Measurements from ENCODE around the gene KCNJ11.

KCNJ11 gene

DNA sequence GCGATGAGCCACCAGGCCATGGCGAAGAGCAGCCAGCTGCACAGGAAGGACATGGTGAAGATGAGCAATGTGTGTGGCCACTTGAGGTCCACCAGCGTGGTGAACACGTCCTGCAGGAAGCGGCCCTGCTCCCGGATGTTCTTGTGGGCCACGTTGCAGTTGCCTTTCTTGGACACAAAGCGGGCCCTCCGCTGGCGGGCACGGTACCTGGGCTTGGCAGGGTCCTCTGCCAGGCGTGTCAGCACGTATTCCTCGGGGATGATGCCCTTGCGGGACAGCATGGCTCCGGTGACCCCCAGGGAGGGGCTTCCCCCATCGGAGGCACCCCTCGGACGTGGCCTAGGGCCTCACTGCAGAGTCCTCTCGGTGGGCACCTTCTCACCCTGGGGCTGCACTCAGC lies 648 bp downstream of the KCNJ11 start:
- Histone ChIP-seq H3K27ac (ENCODE audit: low read depth, low read length) (no peak overlapping the region), H3K4me1 (ENCODE audit: insufficient read depth, low read length) (no peaks in the 10 kb centered on the region), H3K9ac (ENCODE audit: low read length) (no peak overlapping the region), H3K4me3 (ENCODE audit: low read depth in 1 of 2, low read length in 2 of 2) (no peak overlapping the region), H3K9me3 (ENCODE audit: low read length) (no peaks in the 10 kb centered on the region), H3K27me3 (ENCODE audit: control insufficient read depth in 1 of 2, insufficient read depth in 2 of 2, low read length in 2 of 2) (no peaks in the 10 kb centered on the region), H3K36me3 (ENCODE audit: insufficient read depth, low read length) (no peaks in the 10 kb centered on the region)

DNA sequence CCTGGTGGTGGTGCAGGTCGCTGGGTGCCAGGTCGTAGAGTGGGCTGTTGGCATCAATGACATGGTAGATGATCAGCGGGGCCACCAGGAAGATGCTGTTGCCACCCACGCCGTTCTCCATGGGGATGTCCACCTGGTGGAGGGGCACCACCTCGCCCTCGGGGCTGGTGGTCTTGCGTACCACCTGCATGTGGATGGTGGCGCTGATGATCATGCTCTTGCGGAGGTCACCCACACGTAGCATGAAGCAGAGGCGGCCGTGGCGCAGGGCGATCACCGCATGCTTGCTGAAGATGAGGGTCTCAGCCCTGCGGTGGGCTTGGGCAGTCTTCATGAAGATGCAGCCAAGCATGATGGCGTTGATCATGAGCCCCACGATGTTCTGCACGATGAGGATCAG lies 1.2 kb downstream of the KCNJ11 start:
- H3K36me3 ChIP-seq (ENCODE audit: insufficient read depth, low read length), result no peaks in the 10 kb centered on the region
- H3K27ac ChIP-seq (ENCODE audit: low read depth, low read length), result no peak overlapping the region
- H3K9me3 ChIP-seq (ENCODE audit: low read length), result no peaks in the 10 kb centered on the region
- H3K9ac ChIP-seq (ENCODE audit: low read length), result no peak overlapping the region
- H3K4me1 ChIP-seq (ENCODE audit: insufficient read depth, low read length), result no peaks in the 10 kb centered on the region
- no peak overlapping the region for H3K4me3 ChIP-seq (ENCODE audit: low read depth in 1 of 2, low read length in 2 of 2)
- no peaks in the 10 kb centered on the region for H3K27me3 ChIP-seq (ENCODE audit: control insufficient read depth in 1 of 2, insufficient read depth in 2 of 2, low read length in 2 of 2)

DNA sequence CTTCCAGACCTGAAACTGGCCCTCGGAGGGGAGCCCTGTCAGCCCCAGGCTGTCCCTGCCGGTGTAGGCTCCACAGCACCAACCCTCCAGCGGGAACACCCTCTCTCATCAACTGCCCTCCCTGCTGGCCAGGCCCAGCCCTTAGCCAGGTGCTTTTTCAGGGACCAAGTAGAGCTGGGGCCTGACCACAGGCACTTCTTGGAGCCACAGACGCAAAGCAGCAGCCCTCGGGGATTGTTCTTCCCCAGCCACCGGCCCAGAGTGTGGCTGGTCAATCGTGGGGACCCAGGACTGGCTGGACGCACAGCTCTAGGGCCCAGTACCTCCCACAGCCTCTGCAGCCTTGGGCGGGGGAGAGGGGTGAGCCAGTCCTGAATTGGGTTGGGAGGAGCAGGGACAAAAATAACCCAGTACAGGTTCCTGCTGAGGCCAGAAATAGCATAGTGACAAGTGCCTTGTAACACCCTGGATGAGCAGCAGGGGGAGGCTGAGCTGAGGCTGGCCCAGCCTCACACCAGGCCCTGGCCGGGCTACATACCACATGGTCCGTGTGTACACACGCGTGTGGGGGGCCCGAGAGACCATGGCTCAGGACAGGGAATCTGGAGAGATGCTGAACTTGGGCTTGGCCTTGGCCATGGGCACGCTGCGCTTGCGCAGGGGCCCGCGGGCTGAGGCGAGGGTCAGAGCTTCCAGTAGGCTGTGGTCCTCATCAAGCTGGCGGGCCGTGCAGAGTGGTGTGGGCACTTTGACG lies 2.0 kb downstream of the KCNJ11 start:
- Histone ChIP-seq H3K27me3 (ENCODE audit: control insufficient read depth in 1 of 2, insufficient read depth in 2 of 2, low read length in 2 of 2) (no peaks in the 10 kb centered on the region), H3K36me3 (ENCODE audit: insufficient read depth, low read length) (no peaks in the 10 kb centered on the region), H3K27ac (ENCODE audit: low read depth, low read length) (no peak overlapping the region), H3K4me1 (ENCODE audit: insufficient read depth, low read length) (no peaks in the 10 kb centered on the region), H3K9ac (ENCODE audit: low read length) (no peak overlapping the region), H3K4me3 (ENCODE audit: low read depth in 1 of 2, low read length in 2 of 2) (no peak overlapping the region), H3K9me3 (ENCODE audit: low read length) (no peaks in the 10 kb centered on the region)

DNA sequence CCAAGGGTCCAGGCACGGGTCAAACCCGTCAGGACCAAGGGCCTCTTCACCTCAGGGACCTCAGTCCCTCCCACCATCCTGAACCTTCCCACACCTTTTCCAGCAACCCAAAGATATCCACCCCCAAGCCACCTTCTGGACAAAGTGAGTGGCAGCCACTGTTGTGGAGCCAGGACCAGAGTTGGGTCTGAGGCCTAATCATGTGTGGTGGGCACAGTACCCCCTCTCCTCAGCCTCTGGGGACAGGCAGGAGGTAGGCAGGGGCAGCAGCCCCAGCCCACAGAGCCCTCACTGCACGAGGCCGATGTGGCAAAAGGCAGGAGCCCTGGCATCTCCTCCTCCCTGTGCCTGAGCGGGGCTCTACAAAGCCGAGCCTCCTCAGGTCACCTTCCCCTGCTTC lies 2.5 kb downstream of the KCNJ11 start:
- Histone ChIP-seq H3K27ac (ENCODE audit: low read depth, low read length) (no peak overlapping the region), H3K4me1 (ENCODE audit: insufficient read depth, low read length) (no peaks in the 10 kb centered on the region), H3K36me3 (ENCODE audit: insufficient read depth, low read length) (no peaks in the 10 kb centered on the region), H3K27me3 (ENCODE audit: control insufficient read depth in 1 of 2, insufficient read depth in 2 of 2, low read length in 2 of 2) (no peaks in the 10 kb centered on the region), H3K9ac (ENCODE audit: low read length) (no peak overlapping the region), H3K9me3 (ENCODE audit: low read length) (no peaks in the 10 kb centered on the region), H3K4me3 (ENCODE audit: low read depth in 1 of 2, low read length in 2 of 2) (no peak overlapping the region)

DNA sequence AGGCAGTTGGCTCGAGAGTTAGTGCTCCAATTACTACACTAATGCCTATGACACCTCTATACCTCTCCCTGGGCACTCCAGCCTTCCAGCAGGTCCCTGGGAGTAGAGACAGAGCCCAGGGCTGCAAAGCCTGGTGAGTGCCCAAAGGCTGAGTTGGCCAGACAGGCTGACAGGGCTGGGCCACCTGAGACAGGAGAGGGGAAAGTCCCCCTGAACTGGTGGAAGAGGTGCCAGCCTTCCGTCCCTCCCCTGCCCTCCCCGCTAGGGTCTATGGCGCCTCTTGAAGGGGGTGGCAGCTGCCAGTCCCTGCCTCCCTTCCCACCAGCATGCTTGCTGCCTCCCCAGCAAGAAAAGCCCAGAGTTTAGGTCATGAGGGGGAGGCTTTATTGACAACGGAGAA lies 3.0 kb downstream of the KCNJ11 start:
- no peak overlapping the region for H3K9ac ChIP-seq (ENCODE audit: low read length)
- no peak overlapping the region for H3K4me3 ChIP-seq (ENCODE audit: low read depth in 1 of 2, low read length in 2 of 2)
- no peaks in the 10 kb centered on the region for H3K27me3 ChIP-seq (ENCODE audit: control insufficient read depth in 1 of 2, insufficient read depth in 2 of 2, low read length in 2 of 2)
- H3K27ac ChIP-seq (ENCODE audit: low read depth, low read length), result no peak overlapping the region
- no peaks in the 10 kb centered on the region for H3K36me3 ChIP-seq (ENCODE audit: insufficient read depth, low read length)
- no peaks in the 10 kb centered on the region for H3K4me1 ChIP-seq (ENCODE audit: insufficient read depth, low read length)
- no peaks in the 10 kb centered on the region for H3K9me3 ChIP-seq (ENCODE audit: low read length)

DNA sequence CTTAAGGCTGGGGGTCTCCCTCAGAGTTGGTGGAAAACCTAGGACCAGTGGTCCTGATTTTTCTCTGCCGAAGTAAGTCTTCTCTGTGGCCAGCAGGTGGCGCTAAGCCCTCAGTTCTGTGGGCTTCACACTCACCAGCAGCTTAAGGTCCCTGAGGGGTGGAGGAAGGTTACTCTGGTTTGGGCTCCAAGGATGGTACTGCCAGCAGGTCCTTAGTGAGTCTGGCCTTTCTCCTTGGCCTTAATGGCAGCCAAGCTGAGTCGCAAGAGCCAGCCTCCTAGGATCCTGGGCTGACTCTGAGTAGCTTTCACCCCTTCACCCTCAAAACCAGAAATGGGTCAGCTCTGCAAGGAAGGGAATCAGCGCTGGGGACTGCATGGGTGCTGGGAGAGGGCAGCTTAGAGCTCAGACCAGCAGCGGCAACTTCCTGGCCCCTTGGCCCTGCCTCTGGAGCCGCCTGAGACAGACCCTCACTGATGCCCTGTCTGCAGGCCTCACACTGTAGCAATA lies 4.4 kb downstream of the KCNJ11 start:
- H3K4me3 ChIP-seq (ENCODE audit: low read depth in 1 of 2, low read length in 2 of 2), result no peak overlapping the region
- H3K27ac ChIP-seq (ENCODE audit: low read depth, low read length), result no peak overlapping the region
- H3K9ac ChIP-seq (ENCODE audit: low read length), result no peak overlapping the region
- H3K4me1 ChIP-seq (ENCODE audit: insufficient read depth, low read length), result no peaks in the 10 kb centered on the region
- no peaks in the 10 kb centered on the region for H3K9me3 ChIP-seq (ENCODE audit: low read length)
- no peaks in the 10 kb centered on the region for H3K36me3 ChIP-seq (ENCODE audit: insufficient read depth, low read length)
- no peaks in the 10 kb centered on the region for H3K27me3 ChIP-seq (ENCODE audit: control insufficient read depth in 1 of 2, insufficient read depth in 2 of 2, low read length in 2 of 2)

DNA sequence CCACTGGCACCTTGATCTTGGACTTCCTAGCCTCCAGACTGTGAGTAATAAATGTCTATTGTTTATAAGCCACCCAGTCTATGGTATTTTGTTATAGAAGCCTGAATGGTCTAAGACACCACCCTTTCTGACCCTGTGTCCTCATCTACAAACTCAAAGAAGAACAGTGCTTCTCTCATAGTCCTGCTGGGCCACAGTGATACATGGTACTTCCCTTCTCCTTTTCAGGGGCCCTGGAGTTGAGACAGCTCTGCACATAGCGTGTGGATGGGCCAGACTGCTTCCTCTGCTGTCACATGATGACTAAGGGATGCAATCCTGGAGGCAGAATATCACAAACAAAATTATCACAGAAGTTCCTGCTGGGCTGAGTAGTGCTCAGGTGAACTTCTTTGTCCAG lies 5.0 kb downstream of the KCNJ11 start:
- H3K27ac ChIP-seq (ENCODE audit: low read depth, low read length), result no peak overlapping the region
- H3K27me3 ChIP-seq (ENCODE audit: control insufficient read depth in 1 of 2, insufficient read depth in 2 of 2, low read length in 2 of 2), result no peaks in the 10 kb centered on the region
- H3K9ac ChIP-seq (ENCODE audit: low read length), result no peak overlapping the region
- H3K9me3 ChIP-seq (ENCODE audit: low read length), result no peaks in the 10 kb centered on the region
- H3K36me3 ChIP-seq (ENCODE audit: insufficient read depth, low read length), result no peaks in the 10 kb centered on the region
- no peak overlapping the region for H3K4me3 ChIP-seq (ENCODE audit: low read depth in 1 of 2, low read length in 2 of 2)
- no peaks in the 10 kb centered on the region for H3K4me1 ChIP-seq (ENCODE audit: insufficient read depth, low read length)

DNA sequence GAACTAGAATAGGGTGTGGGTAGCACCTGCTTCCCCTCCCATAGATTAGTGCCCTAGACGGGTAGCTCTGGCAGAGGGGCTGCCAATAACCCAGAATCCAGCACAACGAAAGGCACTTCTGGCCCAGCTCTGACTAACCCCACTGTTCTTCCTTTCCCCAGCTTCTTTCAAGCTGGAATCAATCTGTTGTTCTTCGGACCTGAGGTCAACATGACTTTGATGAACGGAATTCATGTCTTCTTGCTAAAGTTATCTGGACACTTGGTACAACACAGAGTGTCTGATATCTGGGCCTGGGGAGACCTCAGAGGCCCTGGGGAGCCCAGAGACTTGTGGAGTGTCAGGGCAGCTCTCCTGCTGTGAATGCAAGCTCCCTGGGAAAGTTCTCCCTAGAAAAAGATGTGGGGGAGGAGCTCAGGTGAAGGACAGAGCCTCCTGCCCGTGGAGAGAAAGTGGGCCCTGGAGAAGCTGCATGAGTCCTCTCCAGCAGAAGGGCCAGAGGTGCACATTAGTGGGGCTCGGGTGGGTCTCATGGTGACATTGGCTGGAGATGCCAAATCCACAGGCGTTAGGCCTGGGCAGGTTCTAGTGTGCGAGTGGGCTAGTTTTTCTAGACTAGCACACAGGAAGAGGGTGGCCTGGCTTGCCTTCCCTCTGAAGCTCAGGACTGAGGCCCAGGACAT lies 6.3 kb downstream of the KCNJ11 start:
- Histone ChIP-seq H3K9ac (ENCODE audit: low read length) (no peak overlapping the region), H3K27ac (ENCODE audit: low read depth, low read length) (no peak overlapping the region), H3K4me3 (ENCODE audit: low read depth in 1 of 2, low read length in 2 of 2) (no peak overlapping the region), H3K36me3 (ENCODE audit: insufficient read depth, low read length) (no peaks in the 10 kb centered on the region), H3K4me1 (ENCODE audit: insufficient read depth, low read length) (no peaks in the 10 kb centered on the region), H3K27me3 (ENCODE audit: control insufficient read depth in 1 of 2, insufficient read depth in 2 of 2, low read length in 2 of 2) (no peaks in the 10 kb centered on the region), H3K9me3 (ENCODE audit: low read length) (no peaks in the 10 kb centered on the region)

DNA sequence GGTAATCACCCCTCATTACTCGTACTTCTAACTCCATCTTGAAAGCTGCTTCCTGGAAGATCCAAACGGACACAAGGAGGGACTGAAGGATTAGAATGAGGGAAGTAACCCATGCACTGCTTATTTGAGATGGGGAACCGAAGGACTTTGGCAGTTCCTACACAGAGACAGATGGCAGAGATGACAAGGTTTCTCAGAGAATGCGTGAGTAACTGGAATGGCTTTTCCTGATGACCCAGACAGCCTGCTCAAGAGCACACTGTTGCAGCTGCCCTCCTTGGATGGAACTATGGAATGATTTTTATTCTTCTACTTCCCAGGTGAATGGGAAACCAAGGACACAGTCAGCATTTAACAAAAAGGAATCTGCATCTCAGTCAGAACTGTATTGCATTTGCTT lies 7.3 kb downstream of the KCNJ11 start:
- H3K36me3 ChIP-seq (ENCODE audit: insufficient read depth, low read length), result no peaks in the 10 kb centered on the region
- no peak overlapping the region for H3K9ac ChIP-seq (ENCODE audit: low read length)
- H3K27ac ChIP-seq (ENCODE audit: low read depth, low read length), result no peak overlapping the region
- H3K4me1 ChIP-seq (ENCODE audit: insufficient read depth, low read length), result no peaks in the 10 kb centered on the region
- no peaks in the 10 kb centered on the region for H3K9me3 ChIP-seq (ENCODE audit: low read length)
- no peak overlapping the region for H3K4me3 ChIP-seq (ENCODE audit: low read depth in 1 of 2, low read length in 2 of 2)
- H3K27me3 ChIP-seq (ENCODE audit: control insufficient read depth in 1 of 2, insufficient read depth in 2 of 2, low read length in 2 of 2), result no peaks in the 10 kb centered on the region

DNA sequence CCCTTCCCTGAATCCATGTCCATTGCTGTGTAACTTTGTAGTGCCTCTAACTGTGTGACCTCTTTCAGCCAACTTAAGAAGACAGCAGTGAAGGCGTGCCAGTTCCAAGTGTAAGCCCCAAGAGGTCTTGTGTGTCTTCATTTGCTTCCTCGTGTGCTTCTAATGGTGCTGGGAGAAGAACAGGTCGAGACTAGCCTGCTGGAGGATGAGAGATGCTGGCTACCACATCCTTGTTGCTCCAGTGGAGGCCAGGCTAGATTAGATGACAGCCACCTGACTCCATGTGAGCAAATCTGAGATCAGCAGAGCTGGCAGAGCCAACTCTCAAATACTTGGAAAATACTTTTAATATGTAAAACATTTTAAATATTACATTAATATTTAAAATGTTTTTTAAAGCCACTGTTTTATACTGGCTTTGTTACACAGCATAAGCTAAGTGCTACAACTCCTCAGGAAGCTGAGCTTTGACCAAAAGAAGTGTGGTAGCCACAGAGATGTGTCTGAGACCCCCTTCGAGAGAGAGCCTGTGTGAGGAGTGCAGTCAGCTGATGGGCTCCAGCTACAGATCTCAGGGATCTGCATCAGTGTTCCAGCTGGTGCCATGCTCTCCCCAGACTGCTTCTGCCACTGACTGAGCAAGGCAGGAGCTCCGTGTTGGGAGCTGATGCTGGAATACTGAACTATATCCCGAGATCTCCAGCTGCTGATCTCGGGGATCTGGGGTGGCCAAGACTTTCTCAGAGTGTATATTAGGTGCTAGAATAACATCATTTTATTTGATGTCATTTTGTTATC lies 8.9 kb downstream of the KCNJ11 start:
- no peaks in the 10 kb centered on the region for H3K36me3 ChIP-seq (ENCODE audit: insufficient read depth, low read length)
- H3K27me3 ChIP-seq (ENCODE audit: control insufficient read depth in 1 of 2, insufficient read depth in 2 of 2, low read length in 2 of 2), result no peaks in the 10 kb centered on the region
- H3K4me1 ChIP-seq (ENCODE audit: insufficient read depth, low read length), result no peaks in the 10 kb centered on the region
- H3K9ac ChIP-seq (ENCODE audit: low read length), result no peak overlapping the region
- H3K9me3 ChIP-seq (ENCODE audit: low read length), result no peaks in the 10 kb centered on the region
- H3K27ac ChIP-seq (ENCODE audit: low read depth, low read length), result no peak overlapping the region
- H3K4me3 ChIP-seq (ENCODE audit: low read depth in 1 of 2, low read length in 2 of 2), result no peak overlapping the region

DNA sequence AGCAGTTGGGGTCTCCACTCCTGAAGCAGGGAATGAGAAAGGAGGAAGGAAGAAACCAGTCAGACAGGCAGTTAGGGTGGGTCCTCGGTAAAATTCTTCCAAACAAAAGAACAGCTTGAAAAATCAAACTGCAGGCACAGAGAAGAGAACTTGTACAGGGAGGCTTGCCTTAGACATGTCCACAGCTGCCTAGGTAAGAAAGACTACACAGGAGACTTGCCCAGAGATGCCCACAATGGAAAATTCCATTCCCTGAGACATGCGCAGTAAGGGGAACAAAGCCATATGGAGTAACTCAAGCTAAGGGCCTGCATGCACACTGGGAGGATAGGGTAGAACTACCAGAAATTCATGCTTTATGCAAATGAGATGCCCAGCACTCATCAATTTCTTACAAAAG lies 9.8 kb downstream of the KCNJ11 start:
- no peak overlapping the region for H3K27ac ChIP-seq (ENCODE audit: low read depth, low read length)
- H3K36me3 ChIP-seq (ENCODE audit: insufficient read depth, low read length), result no peaks in the 10 kb centered on the region
- no peaks in the 10 kb centered on the region for H3K27me3 ChIP-seq (ENCODE audit: control insufficient read depth in 1 of 2, insufficient read depth in 2 of 2, low read length in 2 of 2)
- no peaks in the 10 kb centered on the region for H3K4me1 ChIP-seq (ENCODE audit: insufficient read depth, low read length)
- no peak overlapping the region for H3K4me3 ChIP-seq (ENCODE audit: low read depth in 1 of 2, low read length in 2 of 2)
- H3K9ac ChIP-seq (ENCODE audit: low read length), result no peak overlapping the region
- no peaks in the 10 kb centered on the region for H3K9me3 ChIP-seq (ENCODE audit: low read length)
